A673 (cell line): ENCODE data around the gene RC3H1. TPM values are rescaled to one million over a fixed set of nuclear protein-coding genes. Genes with fewer than 3 reads are reported as not detected.

Source experiments
- BruUV-seq: library from RNA; stranded (reverse); fragments of 400-500 nt; replicated peaks from 2 replicates; lab custom pipeline; 2021; lab: Mats Ljungman, UMichigan
- CTCF ChIA-PET: fragments of 300-600 bp; sonication (Branson Sonifier 250); formaldehyde crosslinking; loops from one replicate; lab custom pipeline; 2022; ENCODE audit warnings: antibody characterized with exemption; lab: Charles Lee
- POLR2A ChIA-PET: fragments of 300-600 bp; sonication (Branson Sonifier 250); formaldehyde crosslinking; loops from one replicate; lab custom pipeline; 2022; ENCODE audit warnings: antibody characterized with exemption; ENCODE audit not compliant: low non-redundant PET; lab: Charles Lee
- DNase-seq: peaks from one replicate; pipeline ENCODE4 v3.0.0-alpha.2; 2015; ENCODE audit warnings: low spot score
- H3K27ac ChIP-seq: fragments of 200-600 bp; sonication (generic); 2 replicates; pipeline ENCODE4 v1.5.1; 2016; ENCODE audit warnings: mixed run types, low read depth, mild to moderate bottlenecking, mixed read lengths, antibody characterized with exemption, low read length; ENCODE audit not compliant: poor library complexity, severe bottlenecking
- H3K27me3 ChIP-seq: fragments of 200-600 bp; sonication (generic); replicated peaks from 2 replicates; pipeline ENCODE4 v1.6.1; 2017; ENCODE audit warnings: mixed run types, low read depth, mild to moderate bottlenecking, mixed read lengths, antibody characterized with exemption, low read length; ENCODE audit not compliant: insufficient read depth, poor library complexity
- H3K36me3 ChIP-seq: fragments of 200-600 bp; sonication (generic); 2 replicates; pipeline ENCODE4 v1.6.1; 2016; ENCODE audit warnings: mixed run types, mild to moderate bottlenecking, mixed read lengths, antibody characterized with exemption, low read length; ENCODE audit not compliant: insufficient read depth, poor library complexity, severe bottlenecking
- H3K4me1 ChIP-seq: fragments of 200-600 bp; sonication (generic); 2 replicates; pipeline ENCODE4 v1.6.1; 2017; ENCODE audit warnings: mixed run types, mild to moderate bottlenecking, mixed read lengths, antibody characterized with exemption, low read length; ENCODE audit not compliant: insufficient read depth, poor library complexity, severe bottlenecking
- H3K4me3 ChIP-seq: fragments of 200-600 bp; sonication (generic); 2 replicates; pipeline ENCODE4 v1.5.1; 2016; ENCODE audit warnings: low read depth, mixed run types, mild to moderate bottlenecking, mixed read lengths, low read length; ENCODE audit not compliant: poor library complexity, severe bottlenecking
- H3K9me3 ChIP-seq: fragments of 200-600 bp; sonication (generic); 2 replicates; pipeline ENCODE4 v1.6.1; 2016; ENCODE audit warnings: mixed run types, low read depth, mild to moderate bottlenecking, mixed read lengths, antibody characterized with exemption, low read length; ENCODE audit not compliant: poor library complexity, severe bottlenecking
- CTCF ChIP-seq: fragments of 300-800, 200-600 bp; sonication (generic); conservative IDR thresholded peaks from 2 replicates; pipeline ENCODE4 v1.5.1; 2017; ENCODE audit warnings: low read depth, mild to moderate bottlenecking, antibody characterized with exemption, low read length, moderate library complexity, mixed read lengths
- EZH2 ChIP-seq: fragments of 200-600 bp; sonication (generic); IDR thresholded peaks from 2 replicates; pipeline ENCODE4 v1.6.1; 2017; ENCODE audit warnings: borderline replicate concordance, low read depth, mild to moderate bottlenecking, mixed read lengths, antibody characterized with exemption, low read length; ENCODE audit not compliant: poor library complexity, severe bottlenecking
- intact Hi-C: fragments of 100-400 bp; cut with micrococcal nuclease; formaldehyde crosslinking; loops from one replicate; pipeline ENCODE4 v1.10.0; 2022; ENCODE audit not compliant: unreplicated experiment
- total RNA-seq: library from RNA; stranded (reverse); gene quantifications from 2 replicates; pipeline ENCODE4 v1.2.3, GENCODE V29; 2021

The RC3H1 gene
- total RNA-seq, 1 experiment from 2014 or later = 27.2 TPM

- no peak overlapping the region for H3K4me3 ChIP-seq
- H3K4me1 ChIP-seq = peaks cover 21% of the 10 kb centered on the region
- intact Hi-C loops = no loop called here
- ChIA-PET CTCF (no interaction called here), POLR2A (interaction anchor here (0.5 kb wide), 1 partner anchor 222 kb away, joined by 5 read pairs; no protein-coding TSS in a partner anchor)
- BruUV-seq = no TSS peak
- H3K36me3 ChIP-seq = no peaks in the 10 kb centered on the region
- H3K27me3 ChIP-seq = no peaks in the 10 kb centered on the region
- DNase-seq = no peak
- no peaks in the 10 kb centered on the region for H3K9me3 ChIP-seq
- TF ChIP-seq EZH2 (no peak), CTCF (no peak)
- H3K27ac ChIP-seq = no peak overlapping the region
These were observed 20.6 kb downstream of the RC3H1 start for GRCh38 chr1:174001573-174001972.

GRCh38 chr1:174000371-174000770 is 21.8 kb downstream of the RC3H1 start:
- H3K27me3 ChIP-seq = no peaks in the 10 kb centered on the region
- intact Hi-C loops = no loop called here
- no peak for TF ChIP-seq EZH2
- no peak for TF ChIP-seq CTCF
- BruUV-seq = no TSS peak
- ChIA-PET CTCF (no interaction called here), POLR2A (interaction anchor here (0.7 kb wide), 1 partner anchor 686 kb away, joined by 3 read pairs; no protein-coding TSS in a partner anchor)
- no peak overlapping the region for H3K27ac ChIP-seq
- H3K4me1 ChIP-seq = peaks cover 17% of the 10 kb centered on the region
- no peak for DNase-seq
- no peaks in the 10 kb centered on the region for H3K36me3 ChIP-seq
- H3K9me3 ChIP-seq = no peaks in the 10 kb centered on the region
- no peak overlapping the region for H3K4me3 ChIP-seq

GRCh38 chr1:173997791-173998190 is 24.4 kb downstream of the RC3H1 start:
- Histone ChIP-seq H3K4me3 (no peak overlapping the region), H3K27me3 (no peaks in the 10 kb centered on the region), H3K27ac (no peak overlapping the region), H3K9me3 (no peaks in the 10 kb centered on the region), H3K36me3 (peaks cover 2% of the 10 kb centered on the region), H3K4me1 (peaks cover 8% of the 10 kb centered on the region)
- ChIA-PET POLR2A (no interaction called here), CTCF (no interaction called here)
- no peak for TF ChIP-seq EZH2
- TF ChIP-seq CTCF = no peak
- no peak for DNase-seq
- BruUV-seq = no TSS peak
- intact Hi-C loops = no loop called here
